Brain microvascular endothelial cell (primary cell): ENCODE results near the gene IL15.
A peak's percentile ranks its signal among the peaks of the same experiment; 100 is the strongest.

ENCODE experiments used
- DNase-seq: peaks from one replicate; pipeline ENCODE4 v3.0.0-alpha.2; 2020
- H3K27ac ChIP-seq: fragments of 250-450 bp; sonication (Bioruptor Pico); 2 replicates; pipeline ENCODE4 v1.5.1; 2020; ENCODE audit warnings: mild to moderate bottlenecking, moderate library complexity
- H3K27me3 ChIP-seq: fragments of 250-450 bp; sonication (Bioruptor Pico); replicated peaks from 2 replicates; pipeline ENCODE4 v1.5.1; 2020; ENCODE audit warnings: mild to moderate bottlenecking
- H3K36me3 ChIP-seq: fragments of 250-450 bp; sonication (Bioruptor Pico); replicated peaks from 2 replicates; pipeline ENCODE4 v1.5.1; 2020; ENCODE audit warnings: mild to moderate bottlenecking
- H3K4me3 ChIP-seq: 2 replicates; pipeline ENCODE4 v1.5.1; 2011; ENCODE audit warnings: low read depth, mild to moderate bottlenecking, control low read depth, low read length, moderate library complexity
- in situ Hi-C: cut with HindIII; loops from 2 replicates; pipeline ENCODE4 v1.10.0; 2017; ENCODE audit warnings: low sequenced_read_pairs, low pct_ligation_motif_present
- TF ChIP-seq, protein P1 (sequence below): IDR thresholded peaks from 2 replicates; pipeline ENCODE4 v1.5.1; 2011; ENCODE audit warnings: low read depth, mild to moderate bottlenecking, moderate library complexity, low read length, control low read depth, inconsistent platforms; ENCODE audit errors: missing control alignments

IL15 gene

GRCh38 chr4:141630854-141631253 is 5.5 kb upstream of the IL15 start:
- Histone ChIP-seq H3K27me3 (no peaks in the 10 kb centered on the region), H3K27ac (no peak overlapping the region), H3K4me3 (no peak overlapping the region), H3K36me3 (no peaks in the 10 kb centered on the region)
- in situ Hi-C loops, result no loop called here
- DNase-seq, result no peak
- TF ChIP-seq, protein P1, sequence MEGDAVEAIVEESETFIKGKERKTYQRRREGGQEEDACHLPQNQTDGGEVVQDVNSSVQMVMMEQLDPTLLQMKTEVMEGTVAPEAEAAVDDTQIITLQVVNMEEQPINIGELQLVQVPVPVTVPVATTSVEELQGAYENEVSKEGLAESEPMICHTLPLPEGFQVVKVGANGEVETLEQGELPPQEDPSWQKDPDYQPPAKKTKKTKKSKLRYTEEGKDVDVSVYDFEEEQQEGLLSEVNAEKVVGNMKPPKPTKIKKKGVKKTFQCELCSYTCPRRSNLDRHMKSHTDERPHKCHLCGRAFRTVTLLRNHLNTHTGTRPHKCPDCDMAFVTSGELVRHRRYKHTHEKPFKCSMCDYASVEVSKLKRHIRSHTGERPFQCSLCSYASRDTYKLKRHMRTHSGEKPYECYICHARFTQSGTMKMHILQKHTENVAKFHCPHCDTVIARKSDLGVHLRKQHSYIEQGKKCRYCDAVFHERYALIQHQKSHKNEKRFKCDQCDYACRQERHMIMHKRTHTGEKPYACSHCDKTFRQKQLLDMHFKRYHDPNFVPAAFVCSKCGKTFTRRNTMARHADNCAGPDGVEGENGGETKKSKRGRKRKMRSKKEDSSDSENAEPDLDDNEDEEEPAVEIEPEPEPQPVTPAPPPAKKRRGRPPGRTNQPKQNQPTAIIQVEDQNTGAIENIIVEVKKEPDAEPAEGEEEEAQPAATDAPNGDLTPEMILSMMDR, result no peak

DNA sequence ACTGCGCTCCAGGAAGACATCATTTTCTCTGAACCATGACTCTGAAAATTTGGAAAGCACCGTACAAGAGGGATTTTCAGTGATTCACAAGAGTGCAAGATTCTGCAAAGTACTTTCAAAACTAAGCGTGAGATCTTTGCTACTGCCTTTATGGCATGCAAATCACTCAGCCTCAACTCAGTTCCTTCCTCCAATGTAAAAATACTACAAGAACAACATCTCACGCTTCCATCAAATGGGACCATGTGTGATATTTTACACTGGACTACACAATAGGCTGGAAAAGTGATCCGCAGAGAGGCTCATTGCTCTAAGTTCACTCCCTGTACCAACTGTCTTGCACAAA is 674 bp upstream of the IL15 start:
- Histone ChIP-seq H3K27ac (no peak overlapping the region), H3K36me3 (no peaks in the 10 kb centered on the region), H3K27me3 (no peaks in the 10 kb centered on the region), H3K4me3 (peak overlapping the region; percentile 80)
- DNase-seq, result no peak
- TF ChIP-seq, protein P1, result no peak
- in situ Hi-C loops, result no loop called here

GRCh38 chr4:141636771-141637460 is 533 bp downstream of the IL15 start:
- peak overlapping the region; percentile 80 for H3K4me3 ChIP-seq
- H3K27ac ChIP-seq, result peak overlapping the region; percentile 79
- no peaks in the 10 kb centered on the region for H3K36me3 ChIP-seq
- TF ChIP-seq, protein P1, result no peak
- no peak for DNase-seq
- in situ Hi-C loops, result no loop called here
- H3K27me3 ChIP-seq, result no peaks in the 10 kb centered on the region

DNA sequence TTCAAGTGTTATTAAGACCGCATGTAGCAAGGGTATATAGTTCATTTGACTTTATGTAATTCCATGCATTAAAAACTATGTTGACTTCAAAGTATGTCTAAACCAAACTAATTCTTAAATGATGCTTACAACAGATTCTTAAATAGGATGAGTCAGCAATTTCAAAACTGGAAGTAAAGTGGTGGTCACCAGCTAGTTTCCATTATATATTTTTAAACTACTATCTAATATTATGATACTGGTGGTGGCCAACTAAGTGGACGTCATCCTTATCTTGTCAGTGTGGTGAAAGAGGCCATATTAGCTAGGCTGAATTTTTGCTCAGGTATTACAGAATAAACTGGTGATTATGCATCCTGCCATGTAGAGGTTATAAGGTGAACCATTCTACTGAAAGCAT is 1.2 kb downstream of the IL15 start:
- H3K4me3 ChIP-seq, result peak overlapping the region; percentile 80
- no peaks in the 10 kb centered on the region for H3K36me3 ChIP-seq
- TF ChIP-seq, protein P1, result no peak
- H3K27ac ChIP-seq, result no peak overlapping the region
- in situ Hi-C loops, result no loop called here
- H3K27me3 ChIP-seq, result no peaks in the 10 kb centered on the region
- no peak for DNase-seq

- in situ Hi-C loops, result no loop called here
- Histone ChIP-seq H3K27me3 (no peaks in the 10 kb centered on the region), H3K36me3 (no peaks in the 10 kb centered on the region), H3K27ac (no peak overlapping the region), H3K4me3 (no peak overlapping the region)
- TF ChIP-seq, protein P1, result no peak
- no peak for DNase-seq
Observed at GRCh38 chr4:141638230-141638629, 1.8 kb downstream of the IL15 start.

- Histone ChIP-seq H3K27ac (no peak overlapping the region), H3K4me3 (no peak overlapping the region), H3K27me3 (no peaks in the 10 kb centered on the region), H3K36me3 (no peaks in the 10 kb centered on the region)
- DNase-seq, result no peak
- in situ Hi-C loops, result no loop called here
- TF ChIP-seq, protein P1, result no peak
Observed at GRCh38 chr4:141640696-141641095, 4.3 kb downstream of the IL15 start.
